Right lobe of liver (tissue), 4 donors: ENCODE data around the gene ZBTB7B.

Experiments
- CTCF ChIP-seq, 4 donors: fragments of 200-600 bp in 3 of 4; fragments of 450-650 bp in 1 of 4; IDR thresholded peaks; one replicate each; pipeline versions ENCODE4 v1.5.1 to v1.8.0; 2016 to 2022; ENCODE audit warnings: antibody characterized with exemption in 4 of 4, mild to moderate bottlenecking in 2 of 4
- POLR2A ChIP-seq: fragments of 450-650 bp; IDR thresholded peaks from one replicate; pipeline ENCODE4 v1.6.1; 2017; ENCODE audit warnings: antibody characterized with exemption, mild to moderate bottlenecking
- donor health status: DM: no; HTN: no; CAD: no.
- donor health status: DM: no; HTN: no; CAD: no.
- donor health status: DM: no; HTN: yes; CAD: no.

- TF ChIP-seq CTCF (IDR thresholded peaks at IDR 0.05) (no peak), POLR2A (no peak)
Measured at GRCh38 chr1:155040358-155041093, 37.9 kb downstream of the ZBTB7B start.
